Measurements from ENCODE around the gene ZG16B.

DNA sequence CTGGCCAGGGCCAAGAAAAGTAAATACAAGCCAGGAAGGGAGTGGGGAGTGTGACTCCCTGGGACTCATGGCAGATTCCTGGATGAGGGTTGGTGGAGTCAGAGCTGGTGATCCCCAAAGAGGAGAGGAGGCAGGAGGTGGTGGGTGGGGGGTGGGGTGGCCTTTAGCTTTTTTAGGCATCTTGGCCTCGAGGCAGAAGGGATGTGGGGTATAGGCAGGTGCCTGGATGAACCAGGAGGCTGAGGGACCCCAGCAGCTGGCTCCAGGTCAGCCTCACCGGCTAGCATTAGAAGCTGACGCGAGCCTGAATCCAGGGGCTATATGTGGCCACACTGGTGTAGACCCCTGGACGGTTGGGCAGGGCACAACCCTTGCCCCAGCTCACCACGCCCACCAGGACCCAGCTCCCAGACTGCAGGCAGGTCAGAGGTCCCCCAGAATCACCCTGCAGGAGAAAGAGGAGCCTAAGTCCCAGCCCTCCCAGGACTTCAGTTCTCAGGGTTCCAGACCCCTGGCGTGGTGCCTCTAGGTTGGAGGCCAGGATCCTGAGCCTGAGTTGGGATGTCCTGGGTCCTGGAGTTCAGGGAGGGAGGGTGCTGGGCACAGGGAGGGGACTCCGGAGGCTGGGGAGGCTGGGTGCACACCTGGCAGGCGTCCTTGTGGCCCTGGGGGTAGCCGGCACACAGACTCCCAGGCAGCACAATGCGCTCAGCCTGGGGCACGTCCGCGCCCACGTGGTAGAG lies 45.6 kb upstream of the ZG16B start:
- TF ChIP-seq POLR2A (IDR thresholded peaks at IDR 0.05) = no peak
- TF ChIP-seq, protein P1, sequence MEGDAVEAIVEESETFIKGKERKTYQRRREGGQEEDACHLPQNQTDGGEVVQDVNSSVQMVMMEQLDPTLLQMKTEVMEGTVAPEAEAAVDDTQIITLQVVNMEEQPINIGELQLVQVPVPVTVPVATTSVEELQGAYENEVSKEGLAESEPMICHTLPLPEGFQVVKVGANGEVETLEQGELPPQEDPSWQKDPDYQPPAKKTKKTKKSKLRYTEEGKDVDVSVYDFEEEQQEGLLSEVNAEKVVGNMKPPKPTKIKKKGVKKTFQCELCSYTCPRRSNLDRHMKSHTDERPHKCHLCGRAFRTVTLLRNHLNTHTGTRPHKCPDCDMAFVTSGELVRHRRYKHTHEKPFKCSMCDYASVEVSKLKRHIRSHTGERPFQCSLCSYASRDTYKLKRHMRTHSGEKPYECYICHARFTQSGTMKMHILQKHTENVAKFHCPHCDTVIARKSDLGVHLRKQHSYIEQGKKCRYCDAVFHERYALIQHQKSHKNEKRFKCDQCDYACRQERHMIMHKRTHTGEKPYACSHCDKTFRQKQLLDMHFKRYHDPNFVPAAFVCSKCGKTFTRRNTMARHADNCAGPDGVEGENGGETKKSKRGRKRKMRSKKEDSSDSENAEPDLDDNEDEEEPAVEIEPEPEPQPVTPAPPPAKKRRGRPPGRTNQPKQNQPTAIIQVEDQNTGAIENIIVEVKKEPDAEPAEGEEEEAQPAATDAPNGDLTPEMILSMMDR (IDR thresholded peaks at IDR 0.05) = no peak

Measured in vagina (tissue), 2 donors.